Measurements from ENCODE around the gene CTSH. TPM values are rescaled to one million over a fixed set of nuclear protein-coding genes. Genes with fewer than 3 reads are reported as not detected.

CTSH gene
- total and polyA plus RNA-seq, 2 experiments from 2014 or later = 19.7 to 19.9 TPM

- TF ChIP-seq ZNF462 (CRISPR knock-in tag; IDR thresholded peaks at IDR 0.05) (no peak), POLR2AphosphoS5 (IDR thresholded peaks at IDR 0.05; ENCODE audit: low read depth) (no peak), ZNF114 (CRISPR knock-in tag; IDR thresholded peaks at IDR 0.05) (no peak), STAT1 (IDR thresholded peaks at IDR 0.05; ENCODE audit: unreplicated experiment) (no peak), JUNB (IDR thresholded peaks at IDR 0.05; ENCODE audit: unreplicated experiment) (no peak), EZH2 (IDR thresholded peaks at IDR 0.05; ENCODE audit: low read depth, unreplicated experiment) (no peak), ZNF331 (CRISPR knock-in tag; IDR thresholded peaks at IDR 0.05; ENCODE audit: low read depth) (no peak), CTCF (conservative IDR thresholded peaks at IDR 0.05; ENCODE audit: low read depth in 2 of 2) (no peak)
Measured at GRCh38 chr15:78915341-78916087, 29.3 kb downstream of the CTSH start (continued).
